Activated T-helper 1 cell treated with anti-CD3 and anti-CD28 coated beads, Interleukin-2, amount 50 U/mL, for 16 hours (primary cell): ENCODE results near the gene SIAE.
"Not testable (repeated sequence)": the region's sequence is repeated elsewhere in the genome, so short reads cannot be mapped to it uniquely, and the experiment has no call there.

Experiments used
- DNase-seq, 2 donors: peaks; one replicate each; pipeline ENCODE4 v3.0.0-alpha.2; 2020; ENCODE audit warnings: low read depth in 1 of 2, low spot score in 1 of 2

The SIAE gene

GRCh38 chr11:124625504-124626168 is 47.9 kb downstream of the SIAE start:
- DNase-seq, result no peak

DNA sequence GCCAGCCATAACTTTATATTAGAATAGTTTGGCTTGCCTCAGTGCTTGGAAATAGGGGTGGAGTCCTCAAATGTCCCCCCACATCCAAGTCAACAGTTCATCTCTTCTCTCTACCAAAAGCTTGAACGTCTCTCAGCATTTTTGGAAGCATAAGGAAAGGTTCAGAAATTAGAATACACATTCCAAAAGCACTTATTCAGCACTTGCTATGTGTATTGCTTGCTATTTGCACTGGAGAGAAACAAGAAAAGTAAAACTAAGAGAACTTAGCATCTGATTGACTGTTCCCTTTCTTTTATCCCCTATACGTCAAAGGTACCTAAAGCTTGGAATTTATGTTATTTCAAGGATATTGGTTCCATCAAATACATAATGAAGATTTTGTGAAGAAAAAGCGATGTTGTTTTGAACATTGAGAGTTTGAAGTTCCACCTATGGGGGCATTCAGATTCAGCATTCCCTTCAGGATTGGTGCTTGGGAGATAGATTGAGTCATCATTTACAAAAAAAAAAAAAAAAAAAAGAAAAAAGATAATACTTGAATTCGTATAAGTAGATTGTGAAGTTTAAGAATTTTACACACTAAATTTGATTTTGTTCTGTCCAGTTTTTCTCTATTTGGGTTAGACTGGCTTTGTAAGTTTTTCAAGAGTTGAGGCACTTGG is 49.5 kb downstream of the SIAE start:
- DNase-seq, result no peak

GRCh38 chr11:124622531-124623451 is 50.7 kb downstream of the SIAE start, which contains the start of gene TBRG1:
TSS of gene TBRG1 (plus strand) at chr11:124622864. CDS start at chr11:124623084, 220 bp downstream.
- peak; percentile 61 to 75 for DNase-seq

GRCh38 chr11:124618863-124619262 is 54.7 kb downstream of the SIAE start:
- no peak for DNase-seq

GRCh38 chr11:124612567-124613246 is 60.8 kb downstream of the SIAE start:
- DNase-seq, result no peak

DNA sequence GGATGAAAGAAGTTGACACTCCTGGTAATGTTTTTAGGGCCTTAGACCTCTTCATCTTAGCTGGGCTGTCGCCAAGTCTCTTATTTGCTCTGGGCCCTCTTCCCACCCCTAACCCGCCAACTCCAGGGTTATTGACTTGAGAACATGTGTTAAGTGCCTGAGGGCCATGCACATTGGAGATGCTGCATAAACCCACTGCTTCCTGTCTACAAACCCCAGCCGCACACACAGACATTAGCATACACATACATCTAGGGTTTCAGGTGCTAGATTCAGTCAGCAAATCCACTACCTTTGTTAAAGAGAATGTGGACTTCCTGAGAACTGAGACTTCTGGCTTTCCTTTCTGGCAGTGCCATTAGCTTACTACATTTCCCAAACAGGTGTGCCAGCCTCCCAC is 61.5 kb downstream of the SIAE start:
- no peak for DNase-seq

- no peak for DNase-seq
Measured at GRCh38 chr11:124611064-124611463, 62.5 kb downstream of the SIAE start, which contains the start of gene PANX3. TSS of gene PANX3 (plus strand) at chr11:124611428. CDS start at chr11:124611557, 129 bp downstream.

GRCh38 chr11:124610295-124610694 is 63.2 kb downstream of the SIAE start:
- DNase-seq, result no peak

DNA sequence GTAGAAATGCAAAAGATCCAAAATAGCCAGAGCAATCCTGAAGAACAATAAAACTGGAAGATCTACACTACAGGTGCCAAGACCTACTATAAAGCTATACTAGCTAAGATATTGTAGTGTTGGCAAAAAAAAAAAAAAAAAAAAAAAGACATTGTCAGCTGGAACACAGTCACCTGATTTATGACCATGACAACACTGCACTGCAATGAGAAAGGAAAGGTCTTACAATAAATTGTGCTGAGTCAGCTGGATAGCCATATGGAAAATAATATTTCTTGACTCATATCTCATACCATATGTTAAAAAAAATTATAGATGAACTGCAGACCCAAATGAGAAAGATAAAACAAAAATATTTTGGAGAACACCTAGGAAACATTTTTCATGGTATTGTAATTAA is 65.4 kb downstream of the SIAE start:
- no peak for DNase-seq

DNA sequence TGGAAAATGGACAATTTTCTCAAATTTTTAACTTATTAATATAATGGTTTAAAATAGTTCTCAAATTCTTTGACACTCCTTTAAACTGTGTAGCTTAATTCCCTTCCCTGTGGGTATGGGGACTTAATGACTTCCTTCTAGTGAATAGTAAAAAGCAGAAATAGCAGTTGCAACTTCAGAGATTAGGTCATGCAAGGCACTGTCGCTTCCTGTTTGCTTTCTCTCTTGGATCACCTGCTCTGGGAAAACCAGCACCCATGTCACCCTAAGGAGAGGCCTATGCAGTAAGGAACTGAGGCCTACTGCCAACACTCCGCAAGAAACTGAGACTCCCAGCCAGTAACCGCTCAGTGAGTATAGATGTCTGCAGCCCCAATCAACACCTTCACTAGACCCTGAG is 67.8 kb downstream of the SIAE start:
- DNase-seq, result no peak

- DNase-seq, result not testable (repeated sequence)
Measured at GRCh38 chr11:124602723-124603122, 70.8 kb downstream of the SIAE start.

- DNase-seq, result no peak
Measured at GRCh38 chr11:124602193-124602592, 71.3 kb downstream of the SIAE start.

DNA sequence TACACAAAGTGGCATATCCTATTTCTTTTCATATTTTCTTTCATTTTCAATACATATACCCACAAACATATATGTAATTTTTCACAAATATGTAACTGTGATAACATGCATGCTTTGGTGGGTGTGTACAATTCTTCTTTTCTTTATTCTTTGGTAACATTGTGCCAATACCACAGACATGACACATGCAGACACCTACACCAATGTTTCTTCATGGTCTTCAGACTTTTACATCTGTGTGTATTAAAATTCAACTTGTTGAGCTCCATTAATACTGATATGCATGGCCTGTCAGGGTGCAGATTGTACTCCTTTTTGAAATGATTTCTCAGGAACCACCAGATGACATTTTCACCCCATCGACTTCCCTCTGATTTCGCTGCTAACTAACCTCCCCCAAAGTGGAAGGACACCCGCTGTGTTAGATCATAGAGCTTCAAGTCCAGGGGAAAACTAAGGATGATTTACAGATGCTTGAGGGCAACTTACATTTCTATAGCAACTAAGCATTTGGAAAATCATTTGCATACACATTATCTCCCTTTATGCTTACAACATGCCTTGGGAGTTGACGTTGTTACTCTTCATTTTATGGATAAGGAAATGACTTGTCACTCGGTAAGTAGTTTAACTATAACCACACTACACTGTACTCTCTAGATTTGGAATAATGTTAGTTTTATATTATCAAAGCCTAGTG is 72.8 kb downstream of the SIAE start:
- no peak for DNase-seq

- no peak for DNase-seq
Measured at GRCh38 chr11:124597626-124598025, 75.9 kb downstream of the SIAE start.

DNA sequence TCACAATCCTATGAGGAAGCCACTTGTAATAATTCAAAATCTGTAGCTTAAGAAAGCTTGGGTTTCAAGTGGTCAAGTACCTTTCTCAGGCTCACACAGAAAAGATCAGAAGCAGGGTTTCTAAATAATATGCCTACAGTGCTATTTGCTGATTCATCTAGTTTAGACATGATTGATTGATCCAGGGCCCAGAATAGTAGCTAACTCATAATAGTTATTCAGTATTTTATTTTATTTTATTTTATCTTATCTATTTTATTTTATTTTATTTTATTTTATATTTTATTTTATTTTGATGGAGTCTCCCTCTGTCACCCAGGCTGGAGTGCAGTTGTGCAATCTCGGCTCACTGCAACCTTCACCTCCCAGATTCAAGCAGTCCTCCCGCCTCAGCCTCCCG is 78.2 kb downstream of the SIAE start:
- DNase-seq, result no peak

DNA sequence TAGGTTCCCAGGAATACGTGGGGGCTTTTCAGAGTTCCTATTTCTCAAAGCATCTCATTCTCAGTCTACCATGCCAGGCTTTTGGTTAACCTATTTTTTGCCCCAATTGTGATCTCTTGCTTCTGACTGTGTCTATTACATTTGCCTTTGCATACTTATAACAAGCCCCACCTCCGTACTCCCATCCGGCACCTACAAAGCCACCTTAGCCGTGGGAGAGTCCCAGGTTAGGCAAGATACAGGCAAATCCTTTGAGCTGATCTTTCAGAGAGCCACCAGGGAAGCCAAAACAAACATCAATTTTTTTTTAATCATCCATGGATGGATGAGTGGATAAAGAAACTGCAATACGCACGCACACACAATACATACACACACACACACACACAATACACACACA is 80.9 kb downstream of the SIAE start:
- DNase-seq, result no peak

DNA sequence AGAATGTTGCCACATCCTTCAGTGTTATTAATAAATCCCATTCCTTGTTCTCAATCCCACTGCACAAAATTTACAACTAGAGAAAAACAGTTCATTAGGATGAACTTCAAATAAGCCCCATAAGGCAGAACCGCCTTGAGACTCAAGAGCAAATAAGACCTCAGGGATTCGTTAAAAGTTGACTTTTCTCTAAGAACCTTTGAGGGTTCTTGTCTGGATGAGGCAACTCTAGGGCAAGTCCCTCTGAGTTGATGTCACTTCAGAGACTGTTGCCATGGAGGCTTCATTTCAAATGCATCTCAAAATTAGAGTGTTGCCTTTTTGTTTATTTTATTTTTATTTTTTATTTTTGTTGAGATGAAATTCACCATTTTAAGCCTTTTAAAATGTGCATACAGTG is 82.1 kb downstream of the SIAE start:
- DNase-seq, result no peak

- DNase-seq, result peak in 1 of 2 donors; percentile 5
Measured at GRCh38 chr11:124586238-124586860, 87.2 kb downstream of the SIAE start.

- no peak for DNase-seq
Measured at GRCh38 chr11:124584681-124585372, 88.7 kb downstream of the SIAE start.
